IPS DF 6.9 (cell line): ENCODE results near the gene SMOC1.

Experiments used
- DNase-seq: peaks from one replicate; pipeline ENCODE4 v3.0.0-alpha.2; 2013; ENCODE audit warnings: low read depth, low spot score
- H3K27ac ChIP-seq: one replicate; pipeline ENCODE4 v1.5.1; 2013; ENCODE audit warnings: low read length, control low read depth
- H3K27me3 ChIP-seq: 2 replicates; pipeline ENCODE4 v1.6.1; 2013; ENCODE audit warnings: mild to moderate bottlenecking, low read length; ENCODE audit not compliant: control insufficient read depth, insufficient read depth
- H3K36me3 ChIP-seq: 2 replicates; pipeline ENCODE4 v1.6.1; 2013; ENCODE audit warnings: low read length; ENCODE audit not compliant: control insufficient read depth, insufficient read depth
- H3K4me1 ChIP-seq: 2 replicates; pipeline ENCODE4 v1.6.1; 2013; ENCODE audit warnings: low read length; ENCODE audit not compliant: control insufficient read depth, insufficient read depth
- H3K4me3 ChIP-seq: 2 replicates; pipeline ENCODE4 v1.5.1; 2013; ENCODE audit warnings: mild to moderate bottlenecking, low read length
- H3K9me3 ChIP-seq: 2 replicates; pipeline ENCODE4 v1.6.1; 2013; ENCODE audit warnings: low read length, inconsistent platforms; ENCODE audit not compliant: control insufficient read depth, insufficient read depth
- WGBS: extraction: QIAGEN DNeasy Blood & Tissue Kit; methylation state at CpG from one replicate; pipeline ENCODE4 v1.1.7; 2013; ENCODE audit warnings: mixed read lengths, missing lambda C conversion rate; ENCODE audit not compliant: insufficient read length, insufficient coverage; 5-methylcytosine and 5-hydroxymethylcytosine counted together

The SMOC1 gene

DNA sequence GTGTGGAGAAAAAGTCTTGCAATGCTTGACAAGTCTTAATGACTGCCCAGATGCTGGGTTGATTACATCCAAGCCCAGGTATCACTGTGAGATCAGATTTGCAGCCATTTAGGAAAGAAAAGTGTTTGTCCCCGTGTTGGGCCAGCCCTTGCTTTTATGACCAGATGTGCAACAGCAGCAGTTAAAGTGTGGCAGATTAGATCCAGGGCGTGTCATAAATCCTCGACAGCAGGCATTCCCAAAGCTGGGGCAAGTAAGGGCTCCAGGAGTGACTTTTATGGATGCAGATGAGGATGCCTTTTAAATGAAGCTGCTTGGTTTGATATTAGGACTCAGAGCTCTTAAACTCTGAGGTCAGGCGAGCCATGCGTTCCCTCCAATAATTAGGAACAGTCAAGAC, 1.7 kb downstream of the SMOC1 start:
- no peak overlapping the region for H3K27ac ChIP-seq
- no CpG with 5 or more reads among the region's 5 CpGs for WGBS
- peaks cover 6% of the 10 kb centered on the region; the same call in 1 of the 2 replicates for H3K27me3 ChIP-seq
- H3K4me1 ChIP-seq = no peaks in the 10 kb centered on the region
- H3K4me3 ChIP-seq = no peak overlapping the region
- no peak for DNase-seq
- H3K36me3 ChIP-seq = no peaks in the 10 kb centered on the region
- no peaks in the 10 kb centered on the region for H3K9me3 ChIP-seq

GRCh38 chr14:69882116-69882864, 3.1 kb downstream of the SMOC1 start:
- WGBS = no CpG with 5 or more reads among the region's 11 CpGs

DNA sequence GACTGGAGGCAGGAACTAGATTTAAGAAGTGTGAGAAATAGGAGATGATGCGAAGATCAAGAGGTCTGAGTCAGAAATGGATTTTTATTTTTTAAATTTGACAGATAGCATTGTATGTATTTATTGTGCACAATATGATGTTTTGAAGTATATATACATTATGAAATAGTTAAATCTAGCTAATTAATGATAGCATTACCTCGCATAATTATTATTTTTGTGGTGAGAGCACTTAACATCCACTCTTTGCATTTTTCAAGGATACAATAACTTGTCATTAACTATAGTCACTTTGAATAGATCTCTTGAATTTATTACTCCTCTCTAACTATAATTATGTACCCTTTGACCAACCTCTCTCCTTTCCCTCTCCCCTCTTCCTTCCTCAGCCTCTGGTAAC, 3.7 kb downstream of the SMOC1 start:
- H3K4me1 ChIP-seq = no peaks in the 10 kb centered on the region
- no CpG with 5 or more reads among the region's 2 CpGs for WGBS
- peaks cover 6% of the 10 kb centered on the region; the same call in 1 of the 2 replicates for H3K27me3 ChIP-seq
- H3K27ac ChIP-seq = no peak overlapping the region
- DNase-seq = no peak
- H3K9me3 ChIP-seq = no peaks in the 10 kb centered on the region
- no peaks in the 10 kb centered on the region for H3K36me3 ChIP-seq
- no peak overlapping the region for H3K4me3 ChIP-seq

More at GRCh38 chr14:69882116-69882864, 3.1 kb downstream of the SMOC1 start:
- Histone ChIP-seq H3K4me1 (no peaks in the 10 kb centered on the region), H3K4me3 (no peak overlapping the region), H3K27me3 (peaks cover 6% of the 10 kb centered on the region; the same call in 1 of the 2 replicates), H3K9me3 (no peaks in the 10 kb centered on the region), H3K27ac (no peak overlapping the region), H3K36me3 (no peaks in the 10 kb centered on the region)
- DNase-seq = no peak

DNA sequence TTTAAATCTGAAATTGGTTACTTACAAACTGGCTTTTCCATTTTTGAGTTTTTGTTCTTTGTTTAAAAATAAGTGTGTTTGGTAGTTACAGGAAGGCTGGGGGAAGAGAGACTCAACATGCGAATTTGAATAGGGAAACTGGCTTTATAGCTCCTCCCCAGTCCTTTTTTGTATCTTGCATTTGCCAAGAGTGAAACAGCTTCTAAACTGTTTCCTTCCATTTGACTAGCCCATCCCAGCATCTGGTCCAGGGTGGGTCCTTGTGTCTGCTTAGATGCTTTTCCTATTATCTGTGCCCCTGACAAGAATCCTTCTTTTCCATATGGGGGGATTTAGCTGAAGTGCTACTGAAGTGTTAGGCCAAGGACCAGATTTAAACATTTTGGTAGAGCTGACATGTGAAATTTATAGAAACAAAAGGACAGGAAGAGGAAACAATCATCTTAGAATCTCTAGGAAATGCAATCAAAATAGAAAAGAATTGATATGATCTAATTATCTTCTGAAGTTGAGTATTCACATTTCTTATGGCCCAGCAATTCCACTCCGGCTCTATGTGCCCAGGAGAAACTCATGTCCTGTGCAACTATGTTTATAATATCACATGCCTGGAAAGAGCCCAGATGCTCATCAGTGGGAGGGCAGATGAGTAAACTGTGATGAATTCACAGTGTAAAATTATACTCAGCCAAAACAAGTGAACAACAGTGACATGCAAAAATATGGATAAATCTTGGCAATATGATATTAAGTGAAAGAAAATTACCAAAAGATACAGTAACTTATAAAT, 7.4 kb downstream of the SMOC1 start:
- Histone ChIP-seq H3K27ac (no peak overlapping the region), H3K9me3 (no peaks in the 10 kb centered on the region; the same call in 1 of the 2 replicates), H3K27me3 (no peaks in the 10 kb centered on the region), H3K4me3 (no peak overlapping the region), H3K36me3 (no peaks in the 10 kb centered on the region), H3K4me1 (no peaks in the 10 kb centered on the region)
- no CpG with 5 or more reads among the region's 2 CpGs for WGBS
- no peak for DNase-seq

GRCh38 chr14:69887740-69888657, 8.8 kb downstream of the SMOC1 start:
- WGBS = no CpG with 5 or more reads among the region's 9 CpGs

DNA sequence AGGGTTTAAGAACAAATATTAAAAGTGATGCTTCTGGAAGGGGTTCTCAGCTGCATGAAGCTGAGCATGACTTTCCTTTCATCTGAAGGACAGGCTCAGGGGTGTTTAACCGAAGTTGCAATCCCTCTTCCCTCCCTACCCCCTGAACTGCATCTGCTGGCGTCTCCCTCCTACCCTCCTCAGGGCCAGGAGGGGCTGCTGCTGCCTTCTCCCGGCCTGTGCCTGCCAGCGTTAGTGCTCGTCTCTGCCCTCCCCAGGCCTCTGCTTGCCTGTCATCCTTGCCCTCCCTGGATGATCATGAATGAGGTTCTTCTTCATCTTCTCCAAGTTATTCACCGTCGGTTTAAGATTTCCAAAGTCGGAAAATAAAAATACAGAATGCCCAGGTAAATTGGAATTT, 12.2 kb downstream of the SMOC1 start:
- no peak for DNase-seq
- no peak overlapping the region for H3K27ac ChIP-seq
- no peaks in the 10 kb centered on the region; the same call in 1 of the 2 replicates for H3K9me3 ChIP-seq
- no peak overlapping the region for H3K4me3 ChIP-seq
- H3K36me3 ChIP-seq = no peaks in the 10 kb centered on the region
- no peaks in the 10 kb centered on the region for H3K4me1 ChIP-seq
- WGBS = no CpG with 5 or more reads among the region's 8 CpGs
- H3K27me3 ChIP-seq = no peaks in the 10 kb centered on the region

More at GRCh38 chr14:69887740-69888657, 8.8 kb downstream of the SMOC1 start:
- H3K4me3 ChIP-seq = no peak overlapping the region
- no peaks in the 10 kb centered on the region for H3K36me3 ChIP-seq
- no peaks in the 10 kb centered on the region; the same call in 1 of the 2 replicates for H3K9me3 ChIP-seq
- no peaks in the 10 kb centered on the region for H3K27me3 ChIP-seq
- H3K4me1 ChIP-seq = no peaks in the 10 kb centered on the region
- DNase-seq = no peak
- H3K27ac ChIP-seq = no peak overlapping the region

DNA sequence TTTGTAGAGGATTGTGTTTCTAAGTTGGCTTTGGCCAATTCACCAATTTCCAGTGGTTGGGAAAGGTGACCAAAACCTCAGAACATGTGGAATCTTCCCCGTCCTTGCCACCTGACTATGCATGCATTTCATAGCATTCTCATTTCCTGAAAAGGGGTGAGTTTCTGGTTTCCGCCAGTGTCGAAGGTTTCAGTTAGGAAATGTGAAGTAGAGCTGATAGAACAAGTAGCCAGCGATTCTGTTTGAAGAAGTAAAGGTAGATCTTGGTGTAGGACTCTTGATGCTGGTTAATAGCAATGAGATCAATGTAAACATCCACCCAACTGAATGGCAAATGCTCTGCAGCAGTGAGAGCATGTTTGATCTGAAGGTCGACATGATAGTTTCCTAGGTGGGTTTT, 15.9 kb downstream of the SMOC1 start:
- no peak overlapping the region for H3K27ac ChIP-seq
- H3K4me3 ChIP-seq = no peak overlapping the region
- DNase-seq = no peak
- WGBS = no CpG with 5 or more reads among the region's 5 CpGs
- no peaks in the 10 kb centered on the region for H3K4me1 ChIP-seq
- no peaks in the 10 kb centered on the region for H3K27me3 ChIP-seq
- no peaks in the 10 kb centered on the region for H3K36me3 ChIP-seq
- no peaks in the 10 kb centered on the region for H3K9me3 ChIP-seq

- no peak for DNase-seq
- WGBS = no CpG with 5 or more reads among the region's 2 CpGs
- H3K27ac ChIP-seq = no peak overlapping the region
- H3K4me3 ChIP-seq = no peak overlapping the region
- H3K9me3 ChIP-seq = no peaks in the 10 kb centered on the region
- no peaks in the 10 kb centered on the region for H3K4me1 ChIP-seq
- H3K36me3 ChIP-seq = no peaks in the 10 kb centered on the region
- H3K27me3 ChIP-seq = no peaks in the 10 kb centered on the region
Measured at GRCh38 chr14:69896080-69896479, 16.9 kb downstream of the SMOC1 start.

DNA sequence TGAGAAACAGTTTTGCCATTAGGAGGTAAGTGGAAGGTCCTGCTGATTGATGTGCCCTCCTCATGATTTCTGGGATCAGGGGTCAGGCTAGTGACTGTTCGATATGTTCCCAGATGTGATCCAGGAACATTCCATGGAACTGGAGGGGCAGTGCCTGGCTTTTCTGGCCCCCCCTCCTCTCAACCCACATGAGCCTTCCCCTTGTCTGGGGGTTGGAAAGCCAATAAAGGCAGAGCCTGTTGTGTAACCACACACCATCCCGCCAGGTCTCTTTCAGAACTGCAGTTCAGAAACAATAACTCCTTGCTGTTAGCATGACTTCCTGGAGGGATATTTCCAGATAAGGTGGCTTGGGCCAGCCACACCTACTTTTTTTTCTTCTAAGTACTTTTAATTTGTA, 17.8 kb downstream of the SMOC1 start:
- H3K36me3 ChIP-seq = no peaks in the 10 kb centered on the region
- H3K4me3 ChIP-seq = no peak overlapping the region
- H3K9me3 ChIP-seq = no peaks in the 10 kb centered on the region
- DNase-seq = no peak
- WGBS = no CpG with 5 or more reads among the region's 2 CpGs
- H3K27ac ChIP-seq = no peak overlapping the region
- H3K4me1 ChIP-seq = no peaks in the 10 kb centered on the region
- H3K27me3 ChIP-seq = no peaks in the 10 kb centered on the region

GRCh38 chr14:69900603-69901002, 21.4 kb downstream of the SMOC1 start:
- Histone ChIP-seq H3K9me3 (no peaks in the 10 kb centered on the region), H3K27me3 (no peaks in the 10 kb centered on the region), H3K4me1 (no peaks in the 10 kb centered on the region), H3K36me3 (no peaks in the 10 kb centered on the region), H3K27ac (no peak overlapping the region), H3K4me3 (no peak overlapping the region)
- no CpG with 5 or more reads among the region's 1 CpG for WGBS
- no peak for DNase-seq
